Measurements from ENCODE around the gene ZSCAN32.

The ZSCAN32 gene

GRCh38 chr16:3356118-3356517 lies 44.7 kb downstream of the ZSCAN32 start:
- no peak for DNase-seq (ENCODE audit: low read depth)

DNA sequence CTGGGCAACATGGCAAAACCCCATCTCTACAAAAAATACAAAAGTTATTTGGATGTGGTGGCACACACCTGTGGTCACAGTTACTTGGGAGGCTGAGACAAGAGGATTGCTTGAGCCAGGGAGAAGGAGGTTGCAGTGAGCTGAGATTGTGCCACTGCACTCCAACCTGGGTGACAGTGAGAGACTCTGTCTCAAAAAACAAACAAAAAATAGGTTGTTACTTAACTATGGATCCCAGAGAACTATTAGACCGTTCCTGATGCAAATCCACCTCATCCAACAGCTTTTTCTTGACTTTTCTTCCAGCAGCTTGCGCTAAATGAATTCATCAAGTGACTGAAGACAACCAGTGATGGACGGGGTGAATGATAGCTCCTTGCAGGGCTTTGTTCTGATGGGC lies 45.2 kb downstream of the ZSCAN32 start, which contains the start of gene OR2C1:
Gene OR2C1 (plus strand): TSS at position 301 of the 400 bp plus-strand sequence. CDS start 52 bp downstream, at position 353.
- no peak for DNase-seq (ENCODE audit: low read depth)

DNA sequence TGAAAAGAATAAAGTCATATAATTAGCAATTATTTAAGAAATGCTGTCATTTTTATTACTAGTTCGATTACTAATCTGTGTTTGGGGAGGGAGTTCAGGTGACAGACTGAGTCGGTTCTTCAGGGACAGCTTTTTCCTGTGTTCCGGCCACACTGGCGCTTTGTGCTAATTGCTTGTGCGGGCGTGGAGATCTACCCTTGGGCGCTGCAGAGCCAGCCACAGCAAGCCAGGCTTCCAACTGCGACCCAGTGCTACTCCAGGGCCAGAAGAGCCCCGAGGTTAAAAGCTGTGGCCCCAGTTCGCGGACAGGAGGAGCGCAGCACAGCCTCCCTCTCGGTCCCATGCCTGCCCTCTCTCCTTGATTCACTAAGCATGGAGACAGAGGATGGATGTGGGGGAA lies 51.6 kb downstream of the ZSCAN32 start:
- DNase-seq (ENCODE audit: low read depth), result no peak

DNA sequence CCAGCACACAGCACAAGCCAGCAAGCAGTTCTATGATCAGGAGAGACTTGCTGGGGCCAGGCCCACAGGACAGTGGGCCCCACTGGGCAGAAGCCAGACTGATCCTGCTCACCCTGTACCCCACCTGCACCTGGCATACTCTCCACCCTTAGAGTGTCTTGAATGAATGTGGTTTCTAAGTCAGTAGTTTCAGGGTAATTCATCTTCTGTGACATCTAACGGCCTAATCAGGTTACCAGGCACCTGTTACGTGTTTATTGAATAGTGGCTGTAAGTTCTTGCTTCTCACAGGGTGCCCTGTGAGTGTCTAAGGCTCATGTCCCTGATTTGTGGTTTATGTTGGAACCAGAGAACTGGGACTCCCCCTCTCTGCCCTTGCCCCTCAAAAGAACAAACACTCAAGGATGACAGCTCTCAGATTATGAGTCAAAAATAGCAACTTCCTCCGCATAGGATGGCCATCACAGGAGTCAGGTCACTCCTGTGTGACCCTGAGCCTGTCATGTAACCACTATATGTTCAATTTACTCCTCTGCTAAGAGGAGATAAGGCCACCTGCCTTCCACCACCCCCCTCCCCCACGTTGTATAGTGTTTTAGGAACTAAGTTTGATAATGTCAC lies 52.1 kb downstream of the ZSCAN32 start:
- no peak for DNase-seq (ENCODE audit: low read depth)

DNA sequence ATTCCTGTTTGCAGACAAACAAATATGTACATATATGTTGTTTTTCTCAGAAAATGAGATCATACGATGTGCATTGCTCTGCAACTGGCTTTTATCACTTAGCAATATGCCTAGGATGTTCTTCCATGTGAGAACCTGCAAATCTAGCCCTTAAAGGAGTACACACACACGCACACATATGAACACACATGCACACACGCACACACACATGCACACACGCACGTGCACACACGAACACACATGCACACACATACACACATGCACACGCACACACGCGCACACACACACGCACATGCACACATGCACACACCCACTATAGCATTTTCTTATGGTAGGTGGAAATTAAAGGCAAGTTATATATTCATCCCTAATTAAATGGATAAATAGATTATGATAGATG lies 53.2 kb downstream of the ZSCAN32 start:
- DNase-seq (ENCODE audit: low read depth), result no peak

- DNase-seq (ENCODE audit: low read depth), result no peak
Observed at GRCh38 chr16:3346041-3346440, 54.8 kb downstream of the ZSCAN32 start.
